Measurements from ENCODE around the gene GPR35.

The GPR35 gene

GRCh38 chr2:240579071-240579762, 46.1 kb upstream of the GPR35 start:
- no peak overlapping the region for H3K4me3 ChIP-seq (replicated peaks; ENCODE audit: low read depth, low read length)
- no peak for DNase-seq (ENCODE audit: extremely low read depth, low read depth)
- no peak for TF ChIP-seq CTCF (IDR thresholded peaks at IDR 0.05; ENCODE audit: low read depth, low read length, missing control alignments)

GRCh38 chr2:240579771-240580614, 45.3 kb upstream of the GPR35 start:
- peak; percentile 86 for DNase-seq (ENCODE audit: extremely low read depth, low read depth)
- TF ChIP-seq CTCF (IDR thresholded peaks at IDR 0.05; ENCODE audit: low read depth, low read length, missing control alignments): no peak
- H3K4me3 ChIP-seq (replicated peaks; ENCODE audit: low read depth, low read length): no peak overlapping the region

GRCh38 chr2:240581811-240582210, 43.5 kb upstream of the GPR35 start:
- TF ChIP-seq CTCF (IDR thresholded peaks at IDR 0.05; ENCODE audit: low read depth, low read length, missing control alignments): no peak
- H3K4me3 ChIP-seq (replicated peaks; ENCODE audit: low read depth, low read length): no peak overlapping the region
- DNase-seq (ENCODE audit: extremely low read depth, low read depth): no peak

GRCh38 chr2:240582781-240583180, 42.5 kb upstream of the GPR35 start:
- TF ChIP-seq CTCF (IDR thresholded peaks at IDR 0.05; ENCODE audit: low read depth, low read length, missing control alignments): no peak
- no peak overlapping the region for H3K4me3 ChIP-seq (replicated peaks; ENCODE audit: low read depth, low read length)

GRCh38 chr2:240583774-240584173, 41.5 kb upstream of the GPR35 start:
- TF ChIP-seq CTCF (IDR thresholded peaks at IDR 0.05; ENCODE audit: low read depth, low read length, missing control alignments): no peak
- DNase-seq (ENCODE audit: extremely low read depth, low read depth): no peak
- H3K4me3 ChIP-seq (replicated peaks; ENCODE audit: low read depth, low read length): no peak overlapping the region

More at GRCh38 chr2:240582781-240583180, 42.5 kb upstream of the GPR35 start:
- no peak for DNase-seq (ENCODE audit: extremely low read depth, low read depth)

- no peak for TF ChIP-seq CTCF (IDR thresholded peaks at IDR 0.05; ENCODE audit: low read depth, low read length, missing control alignments)
- DNase-seq (ENCODE audit: extremely low read depth, low read depth): peak; percentile 65
- H3K4me3 ChIP-seq (replicated peaks; ENCODE audit: low read depth, low read length): peak overlapping the region; percentile 98
These were observed 40.7 kb upstream of the GPR35 start for GRCh38 chr2:240584486-240585031.

Measured in HFF-Myc (cell line).